H9 (cell line): ENCODE results near the gene LRP1B. TPM values are rescaled to one million over a fixed set of nuclear protein-coding genes. Genes with fewer than 3 reads are reported as not detected.

Experiments
- DNase-seq: peaks from one replicate; pipeline ENCODE4 v3.0.0-alpha.2; 2017
- H2AFZ ChIP-seq: one replicate; pipeline ENCODE4 v1.6.1; 2013; ENCODE audit warnings: mild to moderate bottlenecking, low read length, control low read depth, moderate library complexity
- H2AK5ac ChIP-seq: 2 replicates; pipeline ENCODE4 v1.6.1; 2013; ENCODE audit warnings: low read length, control low read depth, mixed read lengths; ENCODE audit not compliant: insufficient read length
- H2BK120ac ChIP-seq: one replicate; pipeline ENCODE4 v1.6.1; 2013; ENCODE audit warnings: low read depth, mild to moderate bottlenecking, low read length, control low read depth, inconsistent platforms; ENCODE audit not compliant: poor library complexity, severe bottlenecking
- H2BK12ac ChIP-seq: 2 replicates; pipeline ENCODE4 v1.6.1; 2013; ENCODE audit warnings: low read length, control low read depth, mixed read lengths, low read depth; ENCODE audit not compliant: insufficient read length
- H2BK15ac ChIP-seq: 2 replicates; pipeline ENCODE4 v1.6.1; 2013; ENCODE audit warnings: low read depth, low read length, control low read depth
- H2BK20ac ChIP-seq: one replicate; pipeline ENCODE4 v1.6.1; 2013; ENCODE audit warnings: low read depth, mild to moderate bottlenecking, low read length, control low read depth, inconsistent platforms; ENCODE audit not compliant: poor library complexity, severe bottlenecking
- H2BK5ac ChIP-seq: 2 replicates; pipeline ENCODE4 v1.6.1; 2013; ENCODE audit warnings: low read length, control low read depth, mixed read lengths; ENCODE audit not compliant: insufficient read length
- H3K14ac ChIP-seq: 2 replicates; pipeline ENCODE4 v1.6.1; 2013; ENCODE audit warnings: low read length, control low read depth; ENCODE audit not compliant: insufficient read depth
- H3K18ac ChIP-seq: 2 replicates; pipeline ENCODE4 v1.6.1; 2013; ENCODE audit warnings: low read depth, mild to moderate bottlenecking, mixed read lengths, low read length, control low read depth; ENCODE audit not compliant: insufficient read length
- H3K23ac ChIP-seq: 2 replicates; pipeline ENCODE4 v1.6.1; 2013; ENCODE audit warnings: low read length, control low read depth, mixed read lengths, low read depth; ENCODE audit not compliant: insufficient read length
- H3K23me2 ChIP-seq: 2 replicates; pipeline ENCODE4 v1.6.1; 2013; ENCODE audit warnings: low read depth, mild to moderate bottlenecking, mixed read lengths, low read length, control low read depth; ENCODE audit not compliant: insufficient read length, poor library complexity, severe bottlenecking
- H3K27ac ChIP-seq: 2 replicates; pipeline ENCODE4 v1.5.1; 2013; ENCODE audit warnings: low read length, control low read depth, mixed read lengths, low read depth; ENCODE audit not compliant: insufficient read length
- H3K27me3 ChIP-seq: 2 replicates; pipeline ENCODE4 v1.6.1; 2013; ENCODE audit warnings: low read length, control low read depth, inconsistent platforms; ENCODE audit not compliant: insufficient read depth
- H3K4ac ChIP-seq: 2 replicates; pipeline ENCODE4 v1.6.1; 2013; ENCODE audit warnings: low read depth, mild to moderate bottlenecking, control low read depth, inconsistent platforms, low read length, moderate library complexity
- H3K4me1 ChIP-seq: 2 replicates; pipeline ENCODE4 v1.6.1; 2013; ENCODE audit warnings: low read length, control low read depth, inconsistent platforms; ENCODE audit not compliant: insufficient read depth
- H3K4me2 ChIP-seq: 2 replicates; pipeline ENCODE4 v1.6.1; 2013; ENCODE audit warnings: low read length, control low read depth, mixed read lengths; ENCODE audit not compliant: insufficient read length, insufficient read depth
- H3K56ac ChIP-seq: 2 replicates; pipeline ENCODE4 v1.6.1; 2013; ENCODE audit warnings: low read depth, mild to moderate bottlenecking, mixed read lengths, low read length, control low read depth; ENCODE audit not compliant: insufficient read length
- H3K79me1 ChIP-seq: 2 replicates; pipeline ENCODE4 v1.6.1; 2013; ENCODE audit warnings: low read depth, mild to moderate bottlenecking, moderate library complexity, low read length, control low read depth, inconsistent platforms; ENCODE audit not compliant: insufficient read depth, poor library complexity, severe bottlenecking
- H3K79me2 ChIP-seq: 2 replicates; pipeline ENCODE4 v1.6.1; 2013; ENCODE audit warnings: low read length, control low read depth, inconsistent platforms; ENCODE audit not compliant: insufficient read depth
- H3K9ac ChIP-seq: 2 replicates; pipeline ENCODE4 v1.6.1; 2013; ENCODE audit warnings: low read length, control low read depth, mixed read lengths; ENCODE audit not compliant: insufficient read length; ENCODE audit errors: extremely low read depth
- H3K9me3 ChIP-seq: one replicate; pipeline ENCODE4 v1.6.1; 2013; ENCODE audit warnings: low read depth, low read length, inconsistent platforms; ENCODE audit not compliant: control insufficient read depth
- H3T11ph ChIP-seq: one replicate; pipeline ENCODE4 v1.6.1; 2013; ENCODE audit warnings: mild to moderate bottlenecking, low read length, control low read depth, inconsistent platforms
- H4K20me1 ChIP-seq: one replicate; pipeline ENCODE4 v1.6.1; 2013; ENCODE audit not compliant: control insufficient read depth, insufficient read length, insufficient read depth
- H4K5ac ChIP-seq: 2 replicates; pipeline ENCODE4 v1.6.1; 2013; ENCODE audit warnings: low read depth, mild to moderate bottlenecking, mixed read lengths, low read length, control low read depth; ENCODE audit not compliant: insufficient read length
- H4K8ac ChIP-seq: replicated peaks from 2 replicates; pipeline ENCODE4 v1.6.1; 2013; ENCODE audit warnings: low read length, control low read depth, mixed read lengths, low read depth; ENCODE audit not compliant: insufficient read length
- H4K91ac ChIP-seq: 2 replicates; pipeline ENCODE4 v1.6.1; 2013; ENCODE audit warnings: low read depth, mild to moderate bottlenecking, moderate library complexity, mixed read lengths, low read length, control low read depth; ENCODE audit not compliant: insufficient read length
- H3K27ac Mint-ChIP-seq, 3 experiments: 2 replicates in 2 of 3; 3 replicates in 1 of 3; pipeline ENCODE4 v1.8.0; 2020 to 2021; ENCODE audit warnings: mixed read lengths in 3 of 3, mild to moderate bottlenecking in 1 of 3, moderate library complexity in 1 of 3
- H3K27me3 Mint-ChIP-seq: 2 replicates; pipeline ENCODE4 v1.8.0; 2021; ENCODE audit warnings: low read depth, mild to moderate bottlenecking, moderate library complexity, mixed read lengths
- H3K36me3 Mint-ChIP-seq, 3 experiments: 2 replicates in 2 of 3; 3 replicates in 1 of 3; pipeline ENCODE4 v1.8.0; 2020 to 2021; ENCODE audit warnings: low read depth in 3 of 3, mixed read lengths in 3 of 3; ENCODE audit not compliant: insufficient read depth in 1 of 3
- H3K4me1 Mint-ChIP-seq, 2 experiments: 2 replicates each; pipeline ENCODE4 v1.8.0; 2020; ENCODE audit warnings: mixed read lengths in 2 of 2
- H3K4me3 Mint-ChIP-seq, 2 experiments: 2 replicates in 1 of 2; 3 replicates in 1 of 2; pipeline ENCODE4 v1.8.0; 2020 to 2021; ENCODE audit warnings: mild to moderate bottlenecking in 2 of 2, mixed read lengths in 2 of 2, moderate library complexity in 1 of 2
- H3K9me3 Mint-ChIP-seq, 2 experiments: 2 replicates in 1 of 2; 3 replicates in 1 of 2; pipeline ENCODE4 v1.8.0; 2020; ENCODE audit warnings: mild to moderate bottlenecking in 2 of 2, mixed read lengths in 2 of 2, moderate library complexity in 1 of 2
- CTCF ChIP-seq: fragments of 200-600 bp; sonication (generic); conservative IDR thresholded peaks from 3 replicates; pipeline ENCODE4 v1.8.0; 2021; ENCODE audit warnings: antibody characterized with exemption, mild to moderate bottlenecking
- WGBS: extraction: QIAGEN DNeasy Blood & Tissue Kit; methylation state at CpG from one replicate; pipeline ENCODE4 v1.1.7; 2013; ENCODE audit warnings: missing lambda C conversion rate, low lambda C conversion rate, mixed read lengths; ENCODE audit not compliant: insufficient read length; ENCODE audit errors: extremely low coverage; 5-methylcytosine and 5-hydroxymethylcytosine counted together
- total RNA-seq: library from RNA; stranded (reverse); gene quantifications from 2 replicates; pipeline ENCODE4 v1.2.1, GENCODE V29; 2021

LRP1B gene
- total RNA-seq, 1 experiment from 2014 or later = not detected

- H3K18ac ChIP-seq = no peak overlapping the region
Measured at GRCh38 chr2:140462990-140463389, 1667.8 kb downstream of the LRP1B start.

More at GRCh38 chr2:140462990-140463389, 1667.8 kb downstream of the LRP1B start:
- Mint-ChIP-seq H3K4me1 (peaks cover 4 to 9% of the 10 kb centered on the region in 2 experiments; a peak in 2 of 4 replicates), H3K27me3 (no peaks in the 10 kb centered on the region), H3K4me3 (no peak overlapping the region), H3K27ac (peak overlapping the region in 1 of 3 experiments; percentile 0; a peak in 1 of 7 replicates), H3K9me3 (no peaks in the 10 kb centered on the region), H3K36me3 (no peaks in the 10 kb centered on the region)
- Histone ChIP-seq H2AK5ac (no peak overlapping the region), H3K79me2 (no peaks in the 10 kb centered on the region), H3K79me1 (no peaks in the 10 kb centered on the region), H3T11ph (no peak overlapping the region), H2BK20ac (no peak overlapping the region), H3K27me3 (no peaks in the 10 kb centered on the region), H3K56ac (no peak overlapping the region), H3K4me2 (no peak overlapping the region), H3K4ac (no peak overlapping the region), H3K27ac (no peak overlapping the region), H2BK120ac (no peak overlapping the region), H3K23ac (no peak overlapping the region), H2AFZ (peak overlapping the region; percentile 56), H3K23me2 (no peaks in the 10 kb centered on the region), H4K5ac (no peak overlapping the region), H4K8ac (no peak overlapping the region), H4K20me1 (no peaks in the 10 kb centered on the region), H3K9ac (no peak overlapping the region), H2BK5ac (no peak overlapping the region), H3K9me3 (no peaks in the 10 kb centered on the region), H3K14ac (no peak overlapping the region), H3K4me1 (no peaks in the 10 kb centered on the region), H2BK15ac (no peak overlapping the region), H4K91ac (no peak overlapping the region), H2BK12ac (no peak overlapping the region)
- no peak for TF ChIP-seq CTCF
- DNase-seq = no peak
- WGBS = 100% methylated on average over 2 of the region's 4 CpGs
